NCI-H1694 treated with DMSO at 0.1 percent for 48 hours (cell line): ENCODE measurements around the gene THOP1.

Experiments
- DNase-seq: peaks from one replicate; lab custom pipeline; 2025; lab: John Stamatoyannopoulos, UW

Gene THOP1

GRCh38 chr19:2854849-2855248 is 69.5 kb downstream of the THOP1 start:
- DNase-seq: no peak

- DNase-seq: no peak
Observed at GRCh38 chr19:2856457-2857050, 71.3 kb downstream of the THOP1 start.

- DNase-seq: no peak
Observed at GRCh38 chr19:2858864-2859263, 73.6 kb downstream of the THOP1 start.

GRCh38 chr19:2863816-2864215 is 78.5 kb downstream of the THOP1 start:
- DNase-seq: no peak
